CD14-positive monocyte (primary cell): Measurements from ENCODE around the gene SLC24A3. TPM values are rescaled to one million over a fixed set of nuclear protein-coding genes. Genes with fewer than 3 reads are reported as not detected.

ENCODE experiments used
- DNase-seq, 3 donors: peaks; one replicate each; pipeline ENCODE4 v3.0.0-alpha.2; 2011 to 2022
- H2AFZ ChIP-seq: 2 replicates; pipeline ENCODE4 v1.6.0; 2012; ENCODE audit warnings: mild to moderate bottlenecking, low read depth, low read length, inconsistent platforms; ENCODE audit not compliant: insufficient read depth, poor library complexity, severe bottlenecking
- H3K27ac ChIP-seq, 2 donors: 1 replicate in 1 of 2; 2 replicates in 1 of 2; pipeline ENCODE4 v1.5.1; 2012 to 2013; ENCODE audit warnings: low read length in 2 of 2, control low read depth in 1 of 2, inconsistent platforms in 1 of 2, low read depth in 1 of 2, mild to moderate bottlenecking in 1 of 2
- H3K27me3 ChIP-seq, 2 donors: one replicate each; pipeline versions ENCODE4 v1.6.0 to v1.6.1; 2011 to 2013; ENCODE audit warnings: low read length in 2 of 2; ENCODE audit not compliant: control insufficient read depth in 2 of 2, insufficient read depth in 2 of 2
- H3K36me3 ChIP-seq, 2 donors: replicated peaks in 1 of 2; 1 replicate in 1 of 2; 2 replicates in 1 of 2; pipeline versions ENCODE4 v1.5.1 to v1.6.1; 2012 to 2013; ENCODE audit warnings: low read length in 2 of 2, control low read depth in 1 of 2, inconsistent platforms in 1 of 2, mild to moderate bottlenecking in 1 of 2; ENCODE audit not compliant: insufficient read depth in 2 of 2, control insufficient read depth in 1 of 2
- H3K4me1 ChIP-seq, 2 donors: 1 replicate in 1 of 2; 2 replicates in 1 of 2; pipeline versions ENCODE4 v1.5.1 to v1.6.1; 2012 to 2013; ENCODE audit warnings: low read length in 2 of 2, control low read depth in 1 of 2, inconsistent platforms in 1 of 2, mild to moderate bottlenecking in 1 of 2, moderate library complexity in 1 of 2; ENCODE audit not compliant: insufficient read depth in 2 of 2, control insufficient read depth in 1 of 2
- H3K4me2 ChIP-seq: replicated peaks from 2 replicates; pipeline ENCODE3; 2012; ENCODE audit warnings: low read length, moderate library complexity, mild to moderate bottlenecking; ENCODE audit not compliant: poor library complexity, severe bottlenecking; ENCODE audit errors: extremely low read depth
- H3K4me3 ChIP-seq, 3 experiments: fragments of 200-600 bp in 1 of 3; sonication (generic) in 1 of 3; replicated peaks in 1 of 3; 1 replicate in 2 of 3; 2 replicates in 1 of 3; pipeline ENCODE4 v1.5.1; 2011 to 2013; ENCODE audit warnings: low read length in 3 of 3, mild to moderate bottlenecking in 3 of 3, control low read depth in 2 of 3, low read depth in 2 of 3, inconsistent platforms in 1 of 3, moderate library complexity in 1 of 3
- H3K79me2 ChIP-seq: 2 replicates; pipeline ENCODE4 v1.6.0; 2012; ENCODE audit warnings: mild to moderate bottlenecking, control low read depth, inconsistent platforms, low read length, moderate library complexity; ENCODE audit not compliant: insufficient read depth
- H3K9ac ChIP-seq: 2 replicates; pipeline ENCODE4 v1.6.0; 2017; ENCODE audit warnings: low read length, mild to moderate bottlenecking; ENCODE audit not compliant: insufficient read depth, poor library complexity, severe bottlenecking
- H3K9me3 ChIP-seq, 2 donors: replicated peaks in 1 of 2; 1 replicate in 1 of 2; 2 replicates in 1 of 2; pipeline versions ENCODE4 v1.5.1 to v1.6.1; 2012 to 2013; ENCODE audit warnings: low read length in 2 of 2, control low read depth in 1 of 2; ENCODE audit not compliant: control insufficient read depth in 1 of 2, insufficient read depth in 1 of 2
- H4K20me1 ChIP-seq: 2 replicates; pipeline ENCODE4 v1.6.0; 2012; ENCODE audit warnings: mild to moderate bottlenecking, low read length, control low read depth, moderate library complexity; ENCODE audit not compliant: insufficient read depth
- H3K27ac Mint-ChIP-seq, 7 donors: one replicate each; pipeline ENCODE4 v1.8.0; 2020; ENCODE audit warnings: mild to moderate bottlenecking in 7 of 7, mixed read lengths in 7 of 7, moderate library complexity in 6 of 7, inconsistent platforms in 2 of 7
- H3K27me3 Mint-ChIP-seq, 3 donors: one replicate each; pipeline ENCODE4 v1.8.0; 2021 to 2022; ENCODE audit warnings: low read depth in 3 of 3, mild to moderate bottlenecking in 3 of 3, mixed read lengths in 3 of 3, moderate library complexity in 3 of 3, inconsistent platforms in 1 of 3
- H3K36me3 Mint-ChIP-seq, 2 donors: one replicate each; pipeline ENCODE4 v1.8.0; 2020; ENCODE audit warnings: mixed read lengths in 2 of 2, inconsistent platforms in 1 of 2, mild to moderate bottlenecking in 1 of 2
- H3K4me1 Mint-ChIP-seq: one replicate; pipeline ENCODE4 v1.8.0; 2020; ENCODE audit warnings: mild to moderate bottlenecking, mixed read lengths
- H3K4me3 Mint-ChIP-seq, 2 donors: one replicate each; pipeline ENCODE4 v1.8.0; 2020; ENCODE audit warnings: mild to moderate bottlenecking in 2 of 2, mixed read lengths in 2 of 2, moderate library complexity in 1 of 2
- H3K9me3 Mint-ChIP-seq, 7 donors: one replicate each; pipeline ENCODE4 v1.8.0; 2020 to 2022; ENCODE audit warnings: mixed read lengths in 7 of 7, mild to moderate bottlenecking in 6 of 7, moderate library complexity in 6 of 7, inconsistent platforms in 2 of 7
- CTCF ChIP-seq: fragments of 200-600 bp; IDR thresholded peaks from one replicate; pipeline ENCODE4 v1.8.0; 2022; ENCODE audit warnings: antibody characterized with exemption, mild to moderate bottlenecking
- WGBS: methylation state at CpG from one replicate; pipeline ENCODE4 v1.1.5; 2013; ENCODE audit warnings: missing lambda C conversion rate; ENCODE audit not compliant: insufficient coverage; 5-methylcytosine and 5-hydroxymethylcytosine counted together
- intact Hi-C, 2 donors: fragments of 100-400 bp; cut with micrococcal nuclease; formaldehyde crosslinking; loops; one replicate each; pipeline versions ENCODE4 v1.15.0 to v1.15.1; 2023
- polyA plus RNA-seq, 3 donors: library from polyadenylated mRNA; depleted of rRNA in 1 of 3; unstranded in 2 of 3; stranded (reverse) in 1 of 3; fragments of 300-500 nt in 2 of 3; fragments of >200 nt in 1 of 3; fragmentation: Illumina TruSeq in 2 of 3; gene quantifications; 1 replicate in 2 of 3; 2 replicates in 1 of 3; pipeline ENCODE4 v1.2.3, GENCODE V29; 2012 to 2021

Gene SLC24A3
- polyA plus RNA-seq, 3 donors: 0.04 to 0.08 TPM; not detected in 1

DNA sequence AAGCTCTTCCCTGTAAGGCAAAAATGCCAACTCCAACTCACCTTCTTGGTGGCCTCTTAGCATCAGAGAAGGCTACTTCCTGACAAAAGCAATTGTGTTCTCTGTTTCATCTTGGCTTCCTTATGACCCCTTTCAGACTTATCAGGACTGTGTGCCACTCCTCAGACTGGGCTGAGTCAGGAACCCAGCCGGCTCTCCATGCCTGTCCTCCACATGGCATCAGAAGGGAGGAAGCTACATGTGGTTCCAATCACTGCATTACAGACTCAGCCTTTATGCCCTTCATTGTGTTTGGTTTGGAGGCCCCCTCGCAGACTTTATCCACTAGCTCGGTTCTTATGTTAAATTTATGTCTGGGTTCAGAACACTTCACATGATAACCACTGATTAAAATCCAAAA lies 142.5 kb downstream of the SLC24A3 start:
- H2AFZ ChIP-seq: no peak overlapping the region
- DNase-seq: no peak
- 86% methylated on average over 1 of the region's 3 CpGs for WGBS
- no peaks in the 10 kb centered on the region for H4K20me1 ChIP-seq
- no peak for TF ChIP-seq CTCF
- no peaks in the 10 kb centered on the region for H3K4me1 ChIP-seq
- H3K4me2 ChIP-seq: no peak overlapping the region
- Mint-ChIP-seq H3K27me3 (no peaks in the 10 kb centered on the region), H3K4me3 (no peak overlapping the region), H3K9me3 (peaks cover 0 to 3% (median 0%) of the 10 kb centered on the region in 7 donors), H3K36me3 (no peaks in the 10 kb centered on the region), H3K27ac (no peak overlapping the region), H3K4me1 (no peaks in the 10 kb centered on the region)
- no peaks in the 10 kb centered on the region for H3K9me3 ChIP-seq
- H3K4me3 ChIP-seq: no peak overlapping the region
- intact Hi-C loops: no loop called here
- no peaks in the 10 kb centered on the region for H3K36me3 ChIP-seq
- H3K27ac ChIP-seq: no peak overlapping the region
- H3K27me3 ChIP-seq: no peaks in the 10 kb centered on the region
- H3K9ac ChIP-seq: no peak overlapping the region
- no peaks in the 10 kb centered on the region for H3K79me2 ChIP-seq

GRCh38 chr20:19361790-19362189 lies 149.3 kb downstream of the SLC24A3 start:
- Histone ChIP-seq H3K4me3 (no peak overlapping the region), H3K9ac (no peak overlapping the region), H4K20me1 (no peaks in the 10 kb centered on the region), H3K9me3 (no peaks in the 10 kb centered on the region), H3K27me3 (no peaks in the 10 kb centered on the region), H3K4me1 (no peaks in the 10 kb centered on the region), H3K36me3 (no peaks in the 10 kb centered on the region), H2AFZ (no peak overlapping the region), H3K79me2 (no peaks in the 10 kb centered on the region), H3K27ac (no peak overlapping the region), H3K4me2 (no peak overlapping the region)
- WGBS: no CpG with 5 or more reads among the region's 3 CpGs
- TF ChIP-seq CTCF: no peak
- Mint-ChIP-seq H3K36me3 (no peaks in the 10 kb centered on the region), H3K27ac (no peak overlapping the region), H3K4me3 (no peak overlapping the region), H3K27me3 (peaks cover 0 to 2% (median 0%) of the 10 kb centered on the region in 3 donors), H3K4me1 (no peaks in the 10 kb centered on the region), H3K9me3 (peaks cover 0 to 2% (median 0%) of the 10 kb centered on the region in 7 donors)
- DNase-seq: no peak
- intact Hi-C loops: no loop called here
